Stimulated activated CD4-positive, alpha-beta T cell treated with anti-CD3 and anti-CD28 coated beads, Interleukin-1b, Interleukin-23, amount 100 ng/mL, for 48 hours (primary cell): ENCODE data around the gene P3H3.

Experiments
- DNase-seq: peaks from one replicate; pipeline ENCODE4 v3.0.0-alpha.2; 2020

Gene P3H3

GRCh38 chr12:6828781-6829535, 751 bp downstream of the P3H3 start:
- DNase-seq: peak; percentile 33

GRCh38 chr12:6829536-6830220, 1.5 kb downstream of the P3H3 start:
- DNase-seq: no peak

GRCh38 chr12:6830286-6830890, 2.2 kb downstream of the P3H3 start:
- no peak for DNase-seq

GRCh38 chr12:6830999-6831398, 2.8 kb downstream of the P3H3 start:
- no peak for DNase-seq

- DNase-seq: no peak
Measured at GRCh38 chr12:6831450-6831995, 3.3 kb downstream of the P3H3 start.

- DNase-seq: no peak
Measured at GRCh38 chr12:6832125-6832524, 3.9 kb downstream of the P3H3 start.

GRCh38 chr12:6833189-6833890, 5.1 kb downstream of the P3H3 start:
- no peak for DNase-seq

GRCh38 chr12:6834254-6834653, 6.0 kb downstream of the P3H3 start:
- DNase-seq: no peak

- no peak for DNase-seq
Measured at GRCh38 chr12:6834873-6835272, 6.7 kb downstream of the P3H3 start.

GRCh38 chr12:6836851-6837250, 8.6 kb downstream of the P3H3 start:
- no peak for DNase-seq

- no peak for DNase-seq
Measured at GRCh38 chr12:6837370-6838060, 9.3 kb downstream of the P3H3 start.

- DNase-seq: no peak
Measured at GRCh38 chr12:6838854-6839253, 10.6 kb downstream of the P3H3 start.

- no peak for DNase-seq
Measured at GRCh38 chr12:6839482-6840201, 11.4 kb downstream of the P3H3 start.

GRCh38 chr12:6840330-6840729, 12.1 kb downstream of the P3H3 start:
- DNase-seq: no peak

- DNase-seq: no peak
Measured at GRCh38 chr12:6840761-6841515, 12.7 kb downstream of the P3H3 start, which contains the start of gene GNB3. GNB3 (plus strand) TSS chr12:6840925; CDS start chr12:6841288, 363 bp downstream.

GRCh38 chr12:6842075-6842474, 13.9 kb downstream of the P3H3 start:
- DNase-seq: no peak

- no peak for DNase-seq
Measured at GRCh38 chr12:6843118-6843902, 15.1 kb downstream of the P3H3 start.

- DNase-seq: no peak
Measured at GRCh38 chr12:6845395-6845794, 17.2 kb downstream of the P3H3 start.

GRCh38 chr12:6846316-6846869, 18.2 kb downstream of the P3H3 start:
- no peak for DNase-seq

GRCh38 chr12:6847676-6848075, 19.5 kb downstream of the P3H3 start:
- DNase-seq: no peak
